GM18907 (cell line): ENCODE measurements around the gene SIAH1.
"Not testable (repeated sequence)": the region's sequence is repeated elsewhere in the genome, so short reads cannot be mapped to it uniquely, and the experiment has no call there.

ENCODE experiments used
- ATAC-seq: cut with Tn5 transposase; IDR thresholded peaks from one replicate; pipeline ENCODE4 v1.9.1; 2021; ENCODE audit warnings: mild to moderate bottlenecking, moderate library complexity; ENCODE audit not compliant: unreplicated experiment

The SIAH1 gene

DNA sequence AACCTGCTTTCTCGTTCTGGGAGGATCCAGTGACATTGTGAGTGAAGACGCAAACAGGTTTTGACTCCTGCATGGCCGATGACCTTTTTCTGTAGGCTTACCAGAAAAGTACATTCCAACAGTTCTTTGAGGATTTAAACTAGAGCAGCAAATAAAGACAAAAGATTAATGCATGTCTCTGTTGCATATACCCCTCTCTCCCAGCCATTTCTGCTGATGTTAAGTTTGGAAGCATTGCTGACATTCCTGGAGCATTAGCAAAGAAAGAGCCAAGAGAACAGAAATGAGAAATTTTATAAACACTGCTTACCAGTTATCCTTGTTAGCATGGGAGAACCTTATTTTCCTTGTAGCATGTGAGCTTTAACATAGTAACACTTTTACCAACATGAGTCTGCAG is 49.3 kb downstream of the SIAH1 start:
- no peak for ATAC-seq

DNA sequence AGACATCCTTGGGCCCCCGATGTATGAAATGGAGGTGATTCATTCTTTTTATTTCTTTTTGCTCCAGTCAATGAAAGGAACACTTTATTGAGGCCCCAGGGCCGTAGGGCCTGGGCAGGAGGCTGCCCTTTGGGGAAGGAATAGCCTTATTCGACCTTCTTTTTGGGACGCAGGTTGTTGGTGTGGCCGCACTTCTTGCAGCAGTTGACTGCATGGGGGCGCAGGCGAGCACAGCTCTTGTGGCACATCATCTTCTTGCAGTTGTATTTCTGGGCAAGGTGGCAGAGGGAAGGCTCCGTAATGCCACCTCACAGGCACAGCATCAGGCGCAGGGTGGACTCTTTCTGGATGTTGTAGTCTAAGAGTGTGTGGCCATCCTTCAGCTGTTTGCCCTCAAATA is 50.9 kb downstream of the SIAH1 start:
- ATAC-seq: no peak

DNA sequence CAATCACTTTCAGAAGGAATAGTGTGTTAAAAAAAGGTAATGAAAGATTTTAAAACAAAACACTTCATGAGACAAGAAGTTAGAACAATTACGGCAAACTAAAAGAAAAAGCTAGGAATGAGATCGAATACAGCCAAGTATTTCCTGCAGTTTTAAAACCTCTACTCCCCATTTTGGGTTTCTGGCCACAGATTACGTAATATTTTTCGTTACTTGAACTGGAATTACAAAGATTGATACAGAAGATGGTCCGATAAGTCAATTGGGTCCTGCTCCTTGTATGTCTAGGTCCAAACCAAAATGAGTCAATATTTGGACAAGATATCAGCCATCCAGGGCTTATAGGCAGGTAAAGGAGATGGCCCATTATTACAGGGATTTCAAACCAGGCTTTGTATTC is 52.2 kb downstream of the SIAH1 start:
- no peak for ATAC-seq

DNA sequence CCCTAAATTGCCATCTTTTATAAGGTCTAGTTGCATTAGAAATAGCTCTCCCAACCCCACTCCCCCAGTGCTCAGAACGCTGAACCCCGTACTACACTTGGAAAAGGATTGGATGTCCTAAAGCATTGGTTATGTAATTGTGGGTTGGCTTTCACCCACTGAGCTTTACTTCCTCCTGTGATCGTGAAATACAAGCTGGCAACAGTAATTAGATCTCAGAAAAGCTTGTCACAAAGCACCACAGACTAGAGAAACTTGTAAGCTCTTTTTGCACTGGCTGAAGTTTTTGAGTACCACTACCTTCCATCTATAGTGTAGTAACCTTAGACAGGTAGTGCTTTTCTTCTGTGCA is 54.4 kb downstream of the SIAH1 start:
- ATAC-seq: no peak

DNA sequence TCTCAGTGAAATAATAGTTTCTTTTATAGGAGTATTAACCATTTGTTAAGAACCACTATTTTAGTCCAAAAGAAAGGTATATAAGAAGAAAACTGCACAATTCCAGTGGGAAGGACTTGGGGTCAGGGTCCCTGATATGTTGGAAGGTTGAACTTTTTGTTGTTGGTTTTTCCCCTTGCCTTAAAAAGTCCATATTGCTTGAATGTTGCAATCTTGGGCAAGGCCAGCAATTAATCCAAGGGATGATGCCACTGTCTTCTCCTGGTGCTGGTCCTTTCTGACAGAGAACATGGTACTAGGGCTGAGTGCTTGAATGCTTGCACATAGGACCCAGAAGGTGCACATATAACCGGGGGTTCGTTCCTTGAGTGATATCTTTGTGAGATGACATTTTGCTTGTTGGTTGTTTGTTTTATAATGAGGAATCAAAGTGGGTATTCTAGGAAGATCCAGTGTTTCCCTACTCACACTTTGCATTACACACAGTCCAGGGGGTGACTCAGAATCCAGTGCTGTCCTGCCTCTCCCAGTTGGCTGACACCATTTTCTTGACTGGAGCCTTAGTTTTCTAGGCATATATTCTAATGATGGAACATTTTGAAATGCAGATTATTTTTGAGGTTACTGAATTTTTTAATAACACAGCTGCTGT is 54.9 kb downstream of the SIAH1 start:
- ATAC-seq: no peak

DNA sequence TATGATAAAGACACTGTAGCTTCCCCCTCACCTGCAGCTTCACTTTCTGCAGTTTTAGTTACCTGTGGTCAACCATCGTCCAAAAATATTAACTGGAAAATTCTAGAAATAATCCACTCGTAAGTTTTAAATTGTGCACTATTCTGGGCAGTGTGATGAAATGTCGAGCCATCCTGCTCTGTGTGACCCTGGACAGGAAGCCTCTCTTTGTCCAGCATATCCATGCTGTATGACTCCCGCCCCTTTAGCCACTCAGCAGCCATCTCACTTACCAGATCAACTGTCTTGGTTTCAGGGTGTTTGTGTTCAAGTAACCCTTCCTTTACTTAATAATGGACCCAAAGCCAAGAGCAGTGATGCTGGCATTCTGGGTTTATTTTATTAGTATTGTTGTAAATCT is 56.1 kb downstream of the SIAH1 start:
- ATAC-seq: no peak

DNA sequence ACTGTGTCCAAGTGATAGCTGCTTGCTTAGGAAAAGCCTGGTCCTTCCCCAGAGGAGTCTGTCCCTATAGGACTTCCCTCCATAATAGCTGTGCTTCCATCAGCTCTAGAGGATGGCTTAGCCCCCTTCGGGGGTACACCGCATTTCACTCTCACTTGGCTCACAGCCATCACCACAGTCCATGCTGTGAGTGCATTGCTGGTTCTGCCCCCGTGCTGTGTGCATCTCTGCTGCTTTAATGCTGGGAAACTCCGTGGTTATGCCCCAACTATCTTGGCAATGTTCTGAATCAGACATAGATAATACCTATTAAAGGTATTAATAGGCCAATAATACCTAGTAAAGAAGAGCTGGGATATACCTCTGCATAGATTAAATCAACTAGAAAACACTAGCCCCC is 58.3 kb downstream of the SIAH1 start:
- no peak for ATAC-seq

DNA sequence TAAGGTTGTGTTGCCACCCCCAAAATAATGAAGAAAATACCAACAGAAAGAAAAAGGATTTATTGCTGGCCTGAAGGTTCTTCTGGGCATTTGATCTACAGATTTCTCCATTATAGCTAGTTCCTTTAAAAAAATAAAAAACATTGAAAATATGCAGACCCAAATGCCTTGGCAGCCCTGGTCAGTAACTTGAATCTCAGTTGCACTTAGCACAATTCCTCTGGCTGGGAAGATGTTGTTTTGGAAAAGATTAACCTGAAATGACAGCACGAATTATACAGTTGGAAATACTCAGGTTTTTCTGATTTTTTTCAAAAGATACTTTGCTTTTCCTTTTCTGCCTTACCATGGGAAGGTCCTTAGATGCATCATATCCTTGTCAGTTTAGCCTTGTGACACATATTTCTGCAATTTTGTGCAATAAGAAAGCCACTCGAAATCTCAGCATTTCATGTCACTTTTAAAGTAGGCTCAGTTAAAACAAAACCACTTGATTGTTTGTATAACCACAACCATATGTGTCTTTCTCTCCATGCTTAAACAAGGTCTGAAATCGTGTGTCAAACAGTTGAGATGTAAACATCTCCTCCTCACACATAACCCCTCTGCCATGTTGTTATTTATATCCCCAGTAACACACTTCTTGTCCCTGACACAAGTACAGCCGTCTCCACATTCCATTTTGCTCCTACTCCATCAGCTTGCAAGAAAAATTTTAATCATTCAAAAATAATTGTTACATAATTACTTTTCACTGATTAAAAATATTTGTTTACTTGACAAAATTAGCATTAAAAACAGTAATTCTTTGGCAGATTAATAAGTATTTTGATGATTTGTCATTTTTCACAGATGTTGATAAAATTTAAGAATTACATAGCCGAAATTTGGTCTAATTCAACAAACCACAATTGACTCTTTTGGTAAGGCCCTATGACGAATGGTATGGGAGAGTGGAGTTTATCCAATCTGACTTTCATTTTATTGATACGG is 61.1 kb downstream of the SIAH1 start:
- no peak for ATAC-seq

DNA sequence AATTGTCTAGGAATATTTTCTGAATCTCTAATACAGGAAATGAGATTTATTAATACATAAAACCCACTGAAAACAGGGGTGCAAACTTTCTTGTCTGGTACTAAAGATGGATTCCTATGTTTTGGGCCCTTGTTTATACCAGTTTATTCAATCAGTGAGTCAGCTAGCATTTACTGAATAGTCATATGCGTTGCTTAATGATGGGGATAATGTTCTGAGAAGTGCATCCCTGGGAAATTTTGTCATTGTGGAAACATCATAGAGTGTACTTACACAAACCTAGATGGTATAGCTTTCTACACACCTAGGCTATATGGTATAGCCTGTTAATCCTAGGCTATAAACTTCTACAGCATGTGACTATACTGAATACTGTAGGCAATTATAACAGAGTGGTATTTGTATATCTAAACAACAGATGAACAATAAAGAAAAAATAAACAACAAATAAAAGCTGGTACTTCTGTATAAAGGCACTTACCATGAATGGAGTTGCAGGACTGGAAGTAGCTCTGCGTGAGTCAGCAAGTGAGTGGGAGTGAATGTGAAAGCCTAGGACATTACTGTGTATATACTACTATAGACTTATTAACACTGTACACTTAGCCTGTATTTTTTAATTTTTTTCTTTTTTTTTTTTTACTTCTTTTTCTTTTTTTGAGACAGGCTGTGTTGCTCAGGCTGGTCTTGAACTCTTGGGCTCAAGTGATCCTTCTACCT is 63.7 kb downstream of the SIAH1 start:
- ATAC-seq: no peak

DNA sequence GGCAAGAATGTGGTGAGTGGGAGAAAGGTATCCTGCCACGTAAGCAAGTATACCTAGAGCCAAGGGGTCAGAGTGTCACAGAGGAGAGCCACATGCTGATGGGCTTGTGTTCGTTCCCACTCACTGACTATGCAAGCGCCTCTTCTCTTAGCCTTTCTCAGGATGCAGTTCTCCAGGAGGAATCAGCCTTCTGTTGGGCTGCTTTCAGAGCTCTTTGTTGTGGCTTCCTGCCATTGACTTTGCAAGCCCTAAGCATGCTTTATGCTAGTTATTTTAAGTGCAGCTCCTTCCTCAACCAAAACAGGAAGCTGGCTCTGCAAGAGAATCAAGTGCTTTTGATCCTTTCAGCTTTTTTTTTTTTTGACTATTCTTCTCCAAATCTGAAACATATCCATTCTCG is 66.6 kb downstream of the SIAH1 start:
- no peak for ATAC-seq

DNA sequence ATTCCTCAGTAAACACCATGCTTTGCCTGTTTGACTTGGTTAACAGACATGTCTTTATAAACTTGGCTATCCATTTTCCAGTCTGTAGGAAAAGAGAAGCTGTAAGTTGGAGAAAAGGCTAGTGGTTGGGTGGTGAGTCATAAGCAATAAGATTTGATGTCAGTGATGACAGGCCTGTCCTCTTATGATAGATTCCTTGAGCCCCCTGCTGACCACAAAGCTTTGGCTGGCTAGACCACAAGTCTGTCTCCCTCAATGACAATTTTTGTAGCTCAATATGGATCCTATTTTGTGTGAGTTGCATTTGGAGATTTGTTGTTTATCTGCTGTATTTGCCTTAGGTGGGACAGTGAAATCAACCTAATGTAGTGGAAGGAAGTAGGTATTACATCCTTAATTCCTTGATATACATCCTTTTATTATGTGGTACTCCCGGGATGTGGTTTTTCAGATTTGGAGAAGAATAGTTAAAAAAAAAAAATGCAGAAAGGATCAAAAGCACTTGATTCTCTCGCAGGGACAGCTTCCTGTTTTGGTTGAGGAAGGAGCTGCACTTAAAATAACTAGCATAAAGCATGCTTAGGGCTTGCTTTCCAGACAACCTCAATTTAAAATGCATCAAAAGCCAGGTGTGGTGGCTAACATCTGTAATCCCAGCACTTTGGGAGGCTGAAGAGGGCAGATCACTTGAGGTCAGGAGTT is 67.4 kb downstream of the SIAH1 start:
- no peak for ATAC-seq

DNA sequence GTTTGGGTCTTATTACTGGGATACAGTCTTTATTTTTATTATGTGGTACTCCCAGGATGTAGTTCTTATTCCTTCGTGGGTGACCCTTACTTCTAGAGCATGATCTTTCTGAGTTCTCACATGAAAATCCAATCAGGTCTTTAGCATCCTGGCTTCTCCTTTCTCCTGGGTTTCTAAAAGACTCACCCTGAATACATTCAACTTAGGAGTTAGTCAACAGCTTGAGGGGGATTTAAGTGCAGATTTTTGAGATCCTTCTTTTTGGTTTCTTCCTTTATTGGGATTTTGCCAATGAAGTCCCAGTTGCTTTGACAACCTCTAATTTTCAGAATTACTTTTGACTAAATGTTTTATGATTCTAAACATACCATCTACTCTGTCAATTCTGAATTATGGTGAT is 68.2 kb downstream of the SIAH1 start:
- ATAC-seq: no peak

DNA sequence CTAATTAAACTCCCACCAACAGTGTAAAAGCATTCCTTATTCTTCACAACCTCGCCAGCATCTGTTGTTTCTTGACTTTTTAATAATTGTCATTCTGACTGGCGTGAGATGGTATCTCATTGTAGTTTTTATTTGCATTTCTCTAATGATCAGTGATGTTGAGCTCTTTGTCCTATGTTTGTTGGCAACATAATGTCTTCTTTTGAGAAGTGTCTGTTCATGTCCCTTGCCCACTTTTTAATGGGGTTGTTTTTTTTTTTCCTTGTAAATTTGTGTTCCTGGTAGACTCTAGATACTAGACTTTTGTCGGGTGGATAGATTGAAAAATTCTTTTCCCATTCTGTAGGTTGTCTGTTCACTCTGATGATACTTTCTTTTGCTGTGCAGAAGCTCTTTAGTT is 71.3 kb downstream of the SIAH1 start:
- ATAC-seq: not testable (repeated sequence)

DNA sequence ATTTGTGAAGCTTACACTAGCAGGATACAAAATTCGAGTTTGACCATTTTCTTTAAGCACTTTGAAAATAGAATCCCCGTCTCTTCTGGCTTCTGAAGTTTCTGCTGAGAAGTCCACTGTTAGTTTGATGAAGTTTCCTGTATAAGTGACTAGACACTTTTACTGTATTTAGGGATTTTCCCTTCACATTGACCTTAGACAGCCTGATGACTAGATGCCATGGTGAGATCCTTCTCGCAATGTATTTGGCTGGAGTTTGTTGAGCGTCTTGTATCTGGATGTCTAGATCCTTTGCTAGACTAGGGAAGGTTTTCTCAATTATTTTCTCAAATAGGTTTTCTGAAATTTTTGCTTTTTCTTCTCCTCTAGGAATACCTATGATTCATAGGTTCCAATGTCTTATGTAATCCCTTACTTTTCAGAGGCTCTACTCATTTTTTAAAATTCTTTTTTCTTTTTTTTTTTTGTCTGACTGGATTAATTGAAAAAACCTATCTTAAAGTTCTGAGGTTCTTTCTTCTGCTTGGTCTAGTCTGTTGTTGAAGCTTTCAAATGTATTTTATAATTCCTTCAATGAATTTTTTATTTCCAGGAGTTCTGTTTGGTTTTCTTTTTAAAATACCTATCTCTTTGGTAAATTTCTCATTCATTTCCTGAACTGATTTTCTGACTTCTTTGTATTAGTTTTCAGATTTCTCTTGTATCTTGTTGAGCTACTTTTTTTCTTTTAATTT is 74.1 kb downstream of the SIAH1 start:
- no peak for ATAC-seq
